ENCODE data around the gene MTHFD1L. TPM values are rescaled to one million over a fixed set of nuclear protein-coding genes. Genes with fewer than 3 reads are reported as not detected.

Gene MTHFD1L
- total RNA-seq, 2 donors from 2014 or later, result 45.3 to 53.4 TPM

DNA sequence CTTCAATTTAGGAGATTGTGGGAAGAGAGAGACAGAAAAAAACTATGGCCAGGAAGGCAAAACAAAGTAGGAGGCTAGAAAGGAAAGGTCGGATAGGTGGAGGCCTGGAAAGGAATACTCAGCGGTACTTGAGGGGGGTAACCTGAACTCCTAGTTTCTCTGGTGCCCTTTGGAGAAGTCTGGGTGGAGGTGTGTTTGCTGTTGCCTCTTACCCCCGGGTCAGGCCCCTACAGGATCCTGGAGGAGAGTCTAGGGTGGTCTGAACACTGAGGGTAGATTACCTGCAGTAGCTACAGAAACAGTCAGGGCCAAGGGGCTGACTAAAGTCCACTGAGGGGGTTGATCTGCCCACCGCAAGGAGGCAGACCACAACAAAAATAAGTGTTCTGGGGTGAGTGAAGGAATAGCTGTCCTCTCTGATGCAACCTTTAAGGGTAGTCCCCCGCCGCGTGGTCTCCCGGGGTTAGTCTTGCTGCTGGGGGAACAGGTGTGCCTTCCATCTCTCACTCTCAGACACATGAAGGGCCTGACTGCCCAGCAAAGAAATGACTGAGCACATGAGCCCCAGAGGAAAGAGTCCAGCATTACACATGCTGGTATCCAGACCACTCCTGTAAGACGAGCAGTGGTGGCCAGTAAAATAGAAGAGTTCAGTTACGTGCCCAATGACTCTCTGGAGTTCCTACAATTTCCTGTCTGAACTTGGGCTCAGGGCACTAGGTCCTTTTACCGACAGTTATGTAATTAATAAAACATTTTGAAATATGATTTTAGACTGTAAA lies 59.5 kb downstream of the MTHFD1L start:
- intact Hi-C loops (cut with DNase I), result no loop called here
- peak; percentile 73 for DNase-seq (ENCODE audit: low spot score)

GRCh38 chr6:150925590-150925928 lies 60.1 kb downstream of the MTHFD1L start:
- no peak for DNase-seq (ENCODE audit: low spot score)
- intact Hi-C loops (cut with DNase I), result no loop called here

- intact Hi-C loops (cut with DNase I), result no loop called here
Measured at GRCh38 chr6:150925976-150926375, 60.5 kb downstream of the MTHFD1L start.

GRCh38 chr6:150928882-150929281 lies 63.4 kb downstream of the MTHFD1L start:
- peak; percentile 43 for DNase-seq (ENCODE audit: low spot score)
- intact Hi-C loops (cut with DNase I), result no loop called here

More at GRCh38 chr6:150925976-150926375, 60.5 kb downstream of the MTHFD1L start:
- no peak for DNase-seq (ENCODE audit: low spot score)

- DNase-seq (ENCODE audit: low spot score), result no peak
- intact Hi-C loops (cut with DNase I), result no loop called here
Measured at GRCh38 chr6:150929416-150929815, 63.9 kb downstream of the MTHFD1L start.

DNA sequence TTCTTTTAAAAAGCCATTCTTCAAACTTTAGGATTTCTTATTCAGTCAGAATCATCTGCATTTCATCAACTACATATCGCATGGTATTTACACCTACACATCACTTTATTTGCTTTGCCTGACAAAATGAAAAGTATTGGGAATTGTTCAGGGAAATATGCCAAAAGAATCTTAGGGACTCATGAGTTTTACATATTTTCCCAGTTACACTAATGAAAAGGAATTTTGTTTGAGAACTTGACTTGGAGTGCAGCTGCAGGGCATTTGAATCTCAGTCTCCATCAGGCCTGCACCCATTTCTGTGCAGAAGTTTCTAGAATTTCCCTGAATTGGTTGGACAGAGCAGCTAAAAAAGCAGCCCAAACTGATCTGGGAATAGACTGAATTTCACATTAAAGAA lies 65.3 kb downstream of the MTHFD1L start:
- intact Hi-C loops (cut with DNase I), result no loop called here
- DNase-seq (ENCODE audit: low spot score), result no peak

DNA sequence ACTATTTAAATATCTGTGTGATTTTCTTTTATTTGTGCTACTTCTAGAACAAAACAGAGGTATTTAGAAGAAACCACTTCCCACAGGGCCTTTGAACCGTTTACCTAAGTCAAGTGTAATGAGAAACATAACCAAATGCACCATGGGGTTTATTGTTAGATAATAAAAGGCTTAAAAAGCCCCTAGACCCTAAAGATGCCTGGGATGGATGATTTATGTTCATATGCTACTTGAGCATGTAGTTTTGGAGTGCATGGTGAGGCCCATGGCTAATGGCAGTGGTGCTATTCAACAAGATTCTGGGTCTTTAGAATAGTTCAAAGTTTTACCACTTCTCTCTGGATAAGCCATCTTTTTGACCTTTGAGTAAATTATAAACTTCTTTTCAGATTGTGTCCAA lies 65.9 kb downstream of the MTHFD1L start:
- intact Hi-C loops (cut with DNase I), result no loop called here

DNA sequence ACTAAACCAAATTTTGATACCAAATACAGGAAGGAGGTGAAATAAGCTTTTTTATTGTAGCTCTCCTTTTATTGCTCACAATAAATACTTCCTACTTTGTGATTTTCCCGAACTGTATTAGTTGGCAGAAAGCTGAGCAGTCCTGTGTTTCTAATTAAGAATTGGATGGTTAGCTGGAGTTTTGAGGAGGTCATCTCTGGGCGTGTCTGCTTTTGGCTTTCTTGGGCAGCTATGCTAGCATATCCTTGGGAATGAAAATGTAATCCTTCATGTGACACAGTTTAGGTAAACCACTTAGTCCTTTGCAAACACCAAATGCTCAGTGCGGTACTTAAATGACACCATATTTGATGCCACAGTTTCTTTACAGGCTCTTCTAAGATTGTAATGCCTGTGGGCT lies 67.5 kb downstream of the MTHFD1L start:
- intact Hi-C loops (cut with DNase I), result no loop called here
- DNase-seq (ENCODE audit: low spot score), result no peak

More for the DNA sequence above, 65.9 kb downstream of the MTHFD1L start:
- no peak for DNase-seq (ENCODE audit: low spot score)

DNA sequence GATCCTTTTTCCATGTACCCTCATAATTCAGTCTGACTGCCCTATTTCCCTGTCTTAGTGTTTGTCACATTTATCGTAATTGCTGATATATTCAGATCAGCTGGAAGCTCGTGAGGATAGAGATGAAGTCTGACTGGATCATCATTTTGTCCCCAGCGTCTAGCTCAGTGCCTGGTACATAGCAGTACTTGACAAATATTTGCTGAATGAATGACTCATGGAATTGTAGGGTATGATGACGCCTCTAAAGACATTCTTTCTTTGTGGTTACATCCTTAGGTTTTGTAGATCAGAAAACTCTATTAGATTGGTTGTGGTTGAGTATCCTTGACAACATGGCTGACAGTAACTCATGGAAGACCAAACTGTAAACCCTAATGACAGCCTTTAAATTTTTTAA lies 68.9 kb downstream of the MTHFD1L start:
- intact Hi-C loops (cut with DNase I), result no loop called here
- DNase-seq (ENCODE audit: low spot score), result no peak

- intact Hi-C loops (cut with DNase I), result no loop called here
- DNase-seq (ENCODE audit: low spot score), result peak; percentile 30
Measured at GRCh38 chr6:150936021-150936555, 70.6 kb downstream of the MTHFD1L start.

GRCh38 chr6:150937132-150937906 lies 71.8 kb downstream of the MTHFD1L start:
- DNase-seq (ENCODE audit: low spot score), result peak; percentile 91
- intact Hi-C loops (cut with DNase I), result no loop called here

DNA sequence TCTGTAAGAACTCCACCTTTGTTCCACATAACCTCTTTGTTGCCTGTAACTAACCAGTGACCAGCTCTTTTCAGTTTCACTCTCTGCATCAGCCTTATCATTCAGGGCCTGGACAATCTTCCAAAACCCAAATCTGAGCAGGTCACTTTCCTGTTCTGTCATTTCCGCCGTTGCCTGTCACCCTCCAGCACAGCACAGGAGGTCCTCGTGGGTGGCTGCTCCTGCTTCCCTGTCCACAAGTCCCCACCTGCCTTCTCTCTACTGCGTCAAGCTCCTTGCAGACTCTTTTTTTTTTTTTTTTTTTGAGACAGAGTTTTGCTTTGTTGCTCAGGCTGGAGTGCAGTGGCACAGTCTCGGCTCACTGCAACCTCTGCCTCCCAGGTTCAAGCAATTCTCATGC lies 73.9 kb downstream of the MTHFD1L start:
- intact Hi-C loops (cut with DNase I), result no loop called here
- no peak for DNase-seq (ENCODE audit: low spot score)

DNA sequence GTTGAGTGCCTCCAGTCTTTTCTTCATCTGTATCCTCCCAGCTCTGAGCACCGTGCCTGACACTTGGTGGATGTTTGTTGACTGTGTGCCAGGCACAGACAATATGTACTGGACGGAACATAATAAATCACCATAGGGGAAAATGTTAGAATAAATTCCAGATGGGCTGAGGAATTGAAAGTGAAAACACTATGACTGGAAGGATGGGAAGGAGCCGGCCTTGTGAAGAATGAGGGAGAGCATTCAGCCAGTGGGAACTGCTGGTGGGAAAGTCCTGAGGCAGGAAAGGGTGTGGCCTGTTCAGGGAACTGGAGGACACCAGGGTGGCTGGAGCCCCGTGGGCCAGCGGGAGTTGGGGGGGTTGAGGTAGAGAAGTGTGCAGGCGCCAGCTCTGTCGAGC lies 75.4 kb downstream of the MTHFD1L start:
- intact Hi-C loops (cut with DNase I), result loop anchor here in 1 of 2 donors (10.0 kb wide), 1 partner anchor 46 kb away; no protein-coding TSS in a partner anchor

DNA sequence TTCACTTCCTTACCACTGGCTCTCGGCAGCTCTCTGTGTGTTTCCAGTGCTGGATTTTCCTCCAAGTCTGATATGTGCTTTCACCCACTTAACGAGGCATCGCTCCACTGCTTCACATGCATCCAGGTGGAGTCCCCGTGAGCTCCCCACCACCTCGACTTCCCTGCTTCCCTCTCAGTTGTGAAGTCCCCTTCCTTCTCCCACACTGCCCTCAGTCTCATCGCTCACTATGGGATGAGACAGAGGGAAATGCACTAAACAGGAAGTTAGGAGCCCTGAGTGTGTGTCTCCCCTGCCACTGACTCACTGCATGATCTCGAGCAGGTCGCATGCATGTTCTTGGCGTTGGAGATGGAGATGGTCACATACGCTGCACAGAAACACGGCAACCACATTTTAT lies 84.0 kb downstream of the MTHFD1L start:
- intact Hi-C loops (cut with DNase I), result loop anchor here in 1 of 2 donors (10.0 kb wide), 1 partner anchor 55 kb away; no protein-coding TSS in a partner anchor
- no peak for DNase-seq (ENCODE audit: low spot score)

More for the DNA sequence above, 75.4 kb downstream of the MTHFD1L start:
- no peak for DNase-seq (ENCODE audit: low spot score)

DNA sequence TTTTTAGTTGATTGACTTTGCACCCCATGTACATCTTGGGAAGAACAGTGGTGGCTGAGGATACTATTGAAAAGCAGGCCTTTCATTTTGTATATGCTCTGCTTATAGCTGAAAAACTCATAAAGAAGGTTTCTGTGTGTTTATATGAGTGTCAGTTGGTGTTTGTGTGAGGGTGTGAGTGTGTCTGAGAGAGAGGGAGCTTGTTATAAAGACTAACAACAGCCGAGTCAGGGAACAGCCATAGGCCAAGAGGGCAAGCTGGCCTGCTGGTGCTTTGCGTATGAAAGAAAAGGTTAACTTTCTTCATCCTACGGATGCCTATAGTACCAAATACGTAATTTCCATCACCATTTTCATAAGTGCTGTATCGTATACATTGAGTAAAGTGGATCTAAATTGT lies 88.3 kb downstream of the MTHFD1L start:
- intact Hi-C loops (cut with DNase I), result no loop called here
- DNase-seq (ENCODE audit: low spot score), result no peak

DNA sequence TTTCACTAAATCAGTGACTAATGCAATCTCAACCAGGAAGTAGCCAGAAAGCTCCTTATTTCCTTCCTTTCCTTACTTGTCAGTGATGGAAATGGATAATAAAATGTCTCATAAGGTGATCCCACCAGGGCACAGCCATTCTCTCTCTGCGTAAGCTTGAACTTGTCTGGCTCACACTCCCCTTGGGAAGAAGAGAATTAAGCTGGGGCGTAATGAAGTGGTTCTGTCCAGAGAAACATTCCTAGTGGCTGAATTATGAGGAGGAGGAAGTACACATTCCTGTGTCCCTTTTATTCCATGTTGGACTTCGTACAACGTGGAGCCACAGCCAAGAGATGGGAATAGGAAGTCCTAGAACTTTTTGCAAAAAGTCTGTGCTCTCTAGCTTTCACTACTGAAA lies 93.7 kb downstream of the MTHFD1L start:
- DNase-seq (ENCODE audit: low spot score), result no peak
- intact Hi-C loops (cut with DNase I), result no loop called here

DNA sequence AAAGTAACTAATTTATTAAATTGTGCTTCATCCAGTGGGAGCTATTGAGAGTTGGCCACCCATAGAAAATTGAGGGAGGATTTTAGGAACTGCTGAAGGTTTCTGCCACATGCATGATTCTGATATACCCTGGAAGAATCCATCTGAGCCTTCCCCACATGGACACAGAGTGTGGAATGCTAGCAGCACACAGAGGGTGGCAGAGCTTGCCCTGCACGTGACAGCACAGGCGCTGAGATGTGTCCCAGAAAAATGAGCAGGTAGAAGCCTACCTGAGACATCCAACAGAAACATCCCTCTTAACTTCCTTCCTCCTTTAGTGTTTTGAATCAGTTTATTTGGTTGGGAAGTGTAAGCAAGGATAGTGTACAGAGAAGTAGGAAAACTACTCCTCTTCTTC lies 96.9 kb downstream of the MTHFD1L start:
- intact Hi-C loops (cut with DNase I), result no loop called here
- DNase-seq (ENCODE audit: low spot score), result no peak

GRCh38 chr6:150964765-150965164 lies 99.3 kb downstream of the MTHFD1L start:
- intact Hi-C loops (cut with DNase I), result no loop called here
- DNase-seq (ENCODE audit: low spot score), result no peak

DNA sequence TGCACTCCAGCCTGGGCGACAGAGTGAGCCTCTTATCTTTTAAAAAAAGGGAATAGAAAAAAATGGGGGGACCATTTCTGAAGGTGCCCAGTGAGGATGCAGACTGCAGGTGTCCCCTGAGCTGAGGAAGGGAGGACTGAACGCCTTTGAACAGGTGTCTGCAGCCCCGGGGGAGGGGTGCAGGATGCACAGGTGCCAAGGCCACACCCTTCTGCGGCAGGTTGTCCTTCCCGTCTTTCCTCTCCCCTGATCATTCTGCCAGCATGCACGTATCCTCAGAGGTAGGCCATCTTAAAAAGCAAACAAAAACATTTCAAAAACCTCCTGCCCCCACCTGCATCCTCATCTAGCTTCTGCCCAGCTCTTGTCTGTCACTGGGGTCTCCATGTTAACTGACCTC lies 101.3 kb downstream of the MTHFD1L start:
- intact Hi-C loops (cut with DNase I), result no loop called here

DNA sequence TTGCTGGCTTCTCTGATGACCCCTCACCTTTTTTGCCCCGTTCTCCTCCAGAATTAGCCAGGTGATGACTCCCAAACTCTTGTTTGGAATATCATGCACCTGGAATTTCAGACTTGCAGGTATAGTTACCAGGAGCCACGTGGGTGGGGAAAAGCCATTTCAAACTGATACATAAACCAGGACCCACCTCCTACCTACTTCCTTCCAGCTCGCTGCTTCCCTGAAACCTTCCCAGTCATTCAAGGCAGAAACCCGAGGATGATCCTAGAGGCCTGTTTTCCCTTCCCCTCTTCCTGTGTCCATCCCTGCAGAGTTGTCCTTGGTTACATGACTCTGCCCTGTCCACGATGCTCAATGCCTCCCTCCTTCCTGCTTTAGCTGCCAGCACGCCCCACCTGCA lies 101.9 kb downstream of the MTHFD1L start:
- DNase-seq (ENCODE audit: low spot score), result no peak
- intact Hi-C loops (cut with DNase I), result no loop called here

More for the DNA sequence above, 101.3 kb downstream of the MTHFD1L start:
- DNase-seq (ENCODE audit: low spot score), result no peak

All from posterior vena cava (tissue), 2 donors.